ENCODE data around the gene TMEM236. TPM values are rescaled to one million over a fixed set of nuclear protein-coding genes. Genes with fewer than 3 reads are reported as not detected.
A peak's percentile ranks its signal among the peaks of the same experiment; 100 is the strongest.

Gene TMEM236
- total RNA-seq, 1 donor: under 0.01 TPM

- no peak for DNase-seq (ENCODE audit: low read depth in 2 of 3, low spot score in 2 of 3)
These were observed 63.0 kb downstream of the TMEM236 start for GRCh38 chr10:17814973-17815372.

- no peak for DNase-seq (ENCODE audit: low read depth in 2 of 3, low spot score in 2 of 3)
These were observed 64.2 kb downstream of the TMEM236 start for GRCh38 chr10:17816199-17816598.

- DNase-seq (ENCODE audit: low read depth in 2 of 3, low spot score in 2 of 3): no peak
These were observed 65.3 kb downstream of the TMEM236 start for GRCh38 chr10:17817316-17817715.

GRCh38 chr10:17817790-17818189 is 65.8 kb downstream of the TMEM236 start:
- DNase-seq (ENCODE audit: low read depth in 2 of 3, low spot score in 2 of 3): no peak

GRCh38 chr10:17819836-17820235 is 67.8 kb downstream of the TMEM236 start:
- DNase-seq (ENCODE audit: low read depth in 2 of 3, low spot score in 2 of 3): no peak

GRCh38 chr10:17820943-17821342 is 68.9 kb downstream of the TMEM236 start:
- DNase-seq (ENCODE audit: low read depth in 2 of 3, low spot score in 2 of 3): no peak

- DNase-seq (ENCODE audit: low read depth in 2 of 3, low spot score in 2 of 3): no peak
These were observed 69.9 kb downstream of the TMEM236 start for GRCh38 chr10:17821893-17822292.

- peak in 1 of 3 donors; percentile 38 for DNase-seq (ENCODE audit: low read depth in 2 of 3, low spot score in 2 of 3)
These were observed 79.3 kb downstream of the TMEM236 start for GRCh38 chr10:17831341-17831740.

- DNase-seq (ENCODE audit: low read depth in 2 of 3, low spot score in 2 of 3): no peak
These were observed 79.9 kb downstream of the TMEM236 start for GRCh38 chr10:17831896-17832295.

- DNase-seq (ENCODE audit: low read depth in 2 of 3, low spot score in 2 of 3): no peak
These were observed 81.7 kb downstream of the TMEM236 start for GRCh38 chr10:17833656-17834055.

GRCh38 chr10:17835688-17836087 is 83.7 kb downstream of the TMEM236 start:
- no peak for DNase-seq (ENCODE audit: low read depth in 2 of 3, low spot score in 2 of 3)

GRCh38 chr10:17836942-17837341 is 84.9 kb downstream of the TMEM236 start:
- DNase-seq (ENCODE audit: low read depth in 2 of 3, low spot score in 2 of 3): peak in 1 of 3 donors; percentile 10

- DNase-seq (ENCODE audit: low read depth in 2 of 3, low spot score in 2 of 3): peak in 1 of 3 donors; percentile 22
These were observed 86.2 kb downstream of the TMEM236 start for GRCh38 chr10:17838080-17838648.

GRCh38 chr10:17841050-17841449 is 89.0 kb downstream of the TMEM236 start:
- no peak for DNase-seq (ENCODE audit: low read depth in 2 of 3, low spot score in 2 of 3)

- DNase-seq (ENCODE audit: low read depth in 2 of 3, low spot score in 2 of 3): no peak
These were observed 90.6 kb downstream of the TMEM236 start for GRCh38 chr10:17842641-17843040.

- peak in 1 of 3 donors; percentile 69 for DNase-seq (ENCODE audit: low read depth in 2 of 3, low spot score in 2 of 3)
These were observed 95.7 kb downstream of the TMEM236 start for GRCh38 chr10:17847585-17848296.

- no peak for DNase-seq (ENCODE audit: low read depth in 2 of 3, low spot score in 2 of 3)
These were observed 96.6 kb downstream of the TMEM236 start for GRCh38 chr10:17848646-17849045.

Small RNA genes within 50 kb of the gene (small RNA-seq; reads per million reads assigned to genes)
- 8.0 reads per million, percentile 91 among the genes with 10 or more reads in this experiment for gene MIR511

Other genes starting within 250 kb of the TMEM236 start
- 27.5 TPM for gene HACD1, start 134.8 kb upstream of the TMEM236 start, total RNA-seq
- 26.7 TPM for gene STAM, start 108.0 kb upstream of the TMEM236 start, total RNA-seq
- gene MRC1, start 57.1 kb downstream of the TMEM236 start, total RNA-seq: 0.27 TPM
- not detected for gene SLC39A12, start 199.7 kb downstream of the TMEM236 start, total RNA-seq